Keratinocyte (primary cell): ENCODE measurements around the gene SPRING1. TPM values are rescaled to one million over a fixed set of nuclear protein-coding genes. Genes with fewer than 3 reads are reported as not detected.

Source experiments
- DNase-seq: peaks from one replicate; pipeline ENCODE4 v3.0.0-alpha.2; 2011; ENCODE audit warnings: low read depth, missing footprints, low spot score
- FAIRE-seq: peaks from 2 replicates; lab custom pipeline; 2011; peaks lifted over from hg19 to GRCh38; lab: Jason Lieb, UNC
- H2AFZ ChIP-seq: 2 replicates; pipeline ENCODE4 v1.6.0; 2012; ENCODE audit warnings: low read length, control low read depth, inconsistent platforms; ENCODE audit not compliant: control insufficient read depth
- H3K27ac ChIP-seq: 2 replicates; pipeline ENCODE4 v1.5.1; 2011; ENCODE audit warnings: low read length; ENCODE audit not compliant: control insufficient read depth, insufficient read depth
- H3K27me3 ChIP-seq: 3 replicates; pipeline ENCODE4 v1.6.0; 2011; ENCODE audit warnings: low read length; ENCODE audit not compliant: control insufficient read depth, insufficient read depth; ENCODE audit errors: extremely low read depth
- H3K36me3 ChIP-seq, 2 experiments: 2 replicates in 1 of 2; 3 replicates in 1 of 2; pipeline ENCODE4 v1.5.1; 2011; ENCODE audit warnings: low read length in 2 of 2, mild to moderate bottlenecking in 1 of 2; ENCODE audit not compliant: control insufficient read depth in 2 of 2, insufficient read depth in 2 of 2; ENCODE audit errors: extremely low read depth in 1 of 2
- H3K4me1 ChIP-seq: 3 replicates; pipeline ENCODE4 v1.5.1; 2011; ENCODE audit warnings: low read length; ENCODE audit not compliant: control insufficient read depth, insufficient read depth; ENCODE audit errors: extremely low read depth
- H3K4me2 ChIP-seq: 3 replicates; pipeline ENCODE4 v1.6.0; 2011; ENCODE audit warnings: low read depth, low read length; ENCODE audit not compliant: control insufficient read depth, insufficient read depth; ENCODE audit errors: extremely low read depth
- H3K4me3 ChIP-seq, 3 experiments: fragments of 200-600 bp in 1 of 3; sonication (generic) in 1 of 3; 2 replicates in 2 of 3; 3 replicates in 1 of 3; pipeline ENCODE4 v1.5.1; 2011 to 2016; ENCODE audit warnings: low read length in 3 of 3, mild to moderate bottlenecking in 3 of 3, control low read depth in 2 of 3, inconsistent platforms in 1 of 3, low read depth in 1 of 3, mixed read lengths in 1 of 3, mixed run types in 1 of 3, moderate library complexity in 1 of 3; ENCODE audit not compliant: control insufficient read depth in 2 of 3, insufficient read depth in 2 of 3; ENCODE audit errors: extremely low read depth in 1 of 3
- H3K79me2 ChIP-seq: 2 replicates; pipeline ENCODE4 v1.6.0; 2012; ENCODE audit warnings: low read length; ENCODE audit not compliant: control insufficient read depth, insufficient read depth
- H3K9ac ChIP-seq: 3 replicates; pipeline ENCODE4 v1.6.0; 2011; ENCODE audit warnings: low read length; ENCODE audit not compliant: control insufficient read depth, insufficient read depth; ENCODE audit errors: extremely low read depth
- H3K9me1 ChIP-seq: 3 replicates; pipeline ENCODE4 v1.6.0; 2011; ENCODE audit warnings: low read length; ENCODE audit not compliant: control insufficient read depth, insufficient read depth; ENCODE audit errors: extremely low read depth
- H3K9me3 ChIP-seq: 2 replicates; pipeline ENCODE4 v1.5.1; 2012; ENCODE audit warnings: low read depth, low read length; ENCODE audit not compliant: control insufficient read depth
- H4K20me1 ChIP-seq: 3 replicates; pipeline ENCODE4 v1.6.0; 2011; ENCODE audit warnings: low read length; ENCODE audit not compliant: control insufficient read depth, insufficient read depth; ENCODE audit errors: extremely low read depth
- EZH2 ChIP-seq: IDR thresholded peaks from one replicate; pipeline ENCODE4 v1.6.1; 2012; ENCODE audit warnings: inconsistent platforms, mild to moderate bottlenecking, low read length, moderate library complexity
- dilution Hi-C: fragments of 300-500 bp; cut with MboI; formaldehyde crosslinking; loops from one replicate; pipeline ENCODE4 v1.7.0; 2020; ENCODE audit warnings: low sequenced_read_pairs; ENCODE audit not compliant: extremely low pct_ligation_motif_present
- polyA plus RNA-seq, 5 experiments: library from polyadenylated mRNA; depleted of rRNA in 3 of 5; stranded (reverse) in 3 of 5; stranded (forward) in 1 of 5; unstranded in 1 of 5; fragments of >200 nt; gene quantifications; 1 replicate in 1 of 5; 2 replicates in 3 of 5; 3 replicates in 1 of 5; pipeline versions ENCODE4 v1.2.1 to v1.2.3, GENCODE V29; 2011 to 2012; ENCODE audit warnings: missing spikeins in 2 of 5, low read depth in 1 of 5, low replicate concordance in 1 of 5
- TF ChIP-seq, protein P1 (sequence below), 3 experiments: IDR thresholded peaks in 1 of 3; conservative IDR thresholded peaks in 1 of 3; optimal IDR thresholded peaks in 1 of 3; 2 replicates in 2 of 3; 3 replicates in 1 of 3; pipeline versions ENCODE3 to v1.5.1; 2011; ENCODE audit warnings: low read length in 3 of 3, mild to moderate bottlenecking in 3 of 3, moderate library complexity in 2 of 3, control low read depth in 1 of 3, inconsistent platforms in 1 of 3; ENCODE audit not compliant: insufficient read depth in 2 of 3; ENCODE audit errors: extremely low read depth in 1 of 3

SPRING1 gene
- polyA plus RNA-seq, 1 donor (not counting 4 experiments of a cell fraction or from before 2014, with no cell fraction given) = 17.1 TPM

DNA sequence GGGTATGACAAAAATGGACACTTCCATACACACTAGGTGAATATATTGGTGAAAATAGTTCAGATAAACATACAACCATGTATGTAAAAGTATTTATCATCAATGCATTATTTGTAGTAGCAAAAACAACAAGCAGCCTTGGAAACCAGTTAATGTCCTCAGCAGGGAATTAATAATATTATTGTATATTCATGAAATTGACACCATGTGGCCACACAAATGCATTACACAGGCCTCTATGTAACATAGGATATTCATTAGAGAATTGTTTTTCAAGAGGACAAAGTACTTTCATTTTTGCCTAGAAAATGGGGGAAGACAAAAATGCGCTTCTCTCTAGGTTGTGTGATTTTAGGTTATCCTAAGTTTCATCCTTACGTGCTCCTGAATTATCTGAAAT lies 24.3 kb downstream of the SPRING1 start:
- FAIRE-seq (no peak), DNase-seq (no peak)
- no peaks in the 10 kb centered on the region for H3K79me2 ChIP-seq
- TF ChIP-seq, protein P1, sequence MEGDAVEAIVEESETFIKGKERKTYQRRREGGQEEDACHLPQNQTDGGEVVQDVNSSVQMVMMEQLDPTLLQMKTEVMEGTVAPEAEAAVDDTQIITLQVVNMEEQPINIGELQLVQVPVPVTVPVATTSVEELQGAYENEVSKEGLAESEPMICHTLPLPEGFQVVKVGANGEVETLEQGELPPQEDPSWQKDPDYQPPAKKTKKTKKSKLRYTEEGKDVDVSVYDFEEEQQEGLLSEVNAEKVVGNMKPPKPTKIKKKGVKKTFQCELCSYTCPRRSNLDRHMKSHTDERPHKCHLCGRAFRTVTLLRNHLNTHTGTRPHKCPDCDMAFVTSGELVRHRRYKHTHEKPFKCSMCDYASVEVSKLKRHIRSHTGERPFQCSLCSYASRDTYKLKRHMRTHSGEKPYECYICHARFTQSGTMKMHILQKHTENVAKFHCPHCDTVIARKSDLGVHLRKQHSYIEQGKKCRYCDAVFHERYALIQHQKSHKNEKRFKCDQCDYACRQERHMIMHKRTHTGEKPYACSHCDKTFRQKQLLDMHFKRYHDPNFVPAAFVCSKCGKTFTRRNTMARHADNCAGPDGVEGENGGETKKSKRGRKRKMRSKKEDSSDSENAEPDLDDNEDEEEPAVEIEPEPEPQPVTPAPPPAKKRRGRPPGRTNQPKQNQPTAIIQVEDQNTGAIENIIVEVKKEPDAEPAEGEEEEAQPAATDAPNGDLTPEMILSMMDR (optimal IDR thresholded peaks at IDR 0.05 in 1 of 3, IDR thresholded peaks at IDR 0.05 in 1 of 3, conservative IDR thresholded peaks at IDR 0.05 in 1 of 3; ENCODE audit: extremely low read depth in 1 of 3, insufficient read depth in 2 of 3, low read length in 3 of 3) = peak in 1 of 3 experiments; percentile 16
- no peak for TF ChIP-seq EZH2
- H3K4me3 ChIP-seq = no peak overlapping the region
- H3K4me1 ChIP-seq = peaks cover 18% of the 10 kb centered on the region
- H3K36me3 ChIP-seq = peaks cover 3 to 11% of the 10 kb centered on the region in 2 experiments
- no peak overlapping the region for H3K27ac ChIP-seq
- H2AFZ ChIP-seq = no peak overlapping the region
- peaks cover 13% of the 10 kb centered on the region for H3K27me3 ChIP-seq
- H3K4me2 ChIP-seq = no peak overlapping the region
- no peaks in the 10 kb centered on the region for H3K9me3 ChIP-seq
- no peaks in the 10 kb centered on the region for H4K20me1 ChIP-seq
- H3K9ac ChIP-seq = no peak overlapping the region
- dilution Hi-C loops = no loop called here
- no peaks in the 10 kb centered on the region for H3K9me1 ChIP-seq

DNA sequence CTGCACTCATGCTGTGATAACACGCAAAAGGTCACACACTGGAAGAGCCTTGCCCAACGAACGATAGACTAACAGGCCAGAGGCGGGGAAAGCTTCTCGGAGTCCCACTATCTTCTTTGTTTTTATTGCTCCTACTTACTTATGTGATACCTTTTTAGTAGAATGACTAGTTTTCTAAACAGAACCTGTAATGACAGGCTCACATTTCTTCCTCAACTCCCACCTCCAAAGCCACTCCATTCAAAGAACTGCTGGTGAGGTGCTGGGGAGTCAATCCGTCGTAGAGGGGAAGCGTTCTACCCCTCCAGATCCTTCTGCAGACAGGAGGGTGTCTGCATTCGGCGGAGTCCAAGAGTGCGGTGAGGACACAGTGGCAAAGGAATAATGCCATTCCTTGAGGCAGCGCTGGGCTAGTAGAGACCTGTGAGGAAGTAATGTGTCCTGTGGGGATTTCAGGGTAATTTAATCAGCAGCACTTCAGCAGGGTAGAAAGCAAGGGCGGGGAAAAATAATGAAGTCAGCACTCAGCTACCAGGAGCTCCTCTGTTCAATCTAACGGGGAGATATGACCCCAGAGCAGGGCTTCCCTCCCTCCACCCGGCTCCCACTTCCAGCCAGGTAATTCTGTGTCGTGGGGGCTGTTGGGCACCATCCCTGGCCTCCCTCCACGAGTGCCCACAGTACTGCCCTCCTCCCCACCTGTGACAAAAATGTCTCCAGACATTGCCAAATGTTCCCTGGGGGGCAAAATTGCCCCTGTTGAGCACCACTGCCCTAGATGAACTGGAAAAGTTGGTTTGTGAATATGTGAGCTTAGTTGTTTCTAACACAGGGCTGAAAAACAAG lies 25.2 kb downstream of the SPRING1 start:
- dilution Hi-C loops = no loop called here
- H3K36me3 ChIP-seq = peaks cover 3 to 6% of the 10 kb centered on the region in 2 experiments
- DNase-seq = peak; percentile 21
- no peak overlapping the region for H3K27ac ChIP-seq
- FAIRE-seq = peak; percentile 91
- H3K9me3 ChIP-seq = no peaks in the 10 kb centered on the region
- peaks cover 18% of the 10 kb centered on the region for H3K4me1 ChIP-seq
- no peak for TF ChIP-seq EZH2
- TF ChIP-seq, protein P1 (optimal IDR thresholded peaks at IDR 0.05 in 1 of 3, IDR thresholded peaks at IDR 0.05 in 1 of 3, conservative IDR thresholded peaks at IDR 0.05 in 1 of 3; ENCODE audit: extremely low read depth in 1 of 3, insufficient read depth in 2 of 3, low read length in 3 of 3) = no peak
- peak overlapping the region; percentile 24 for H2AFZ ChIP-seq
- no peaks in the 10 kb centered on the region for H3K9me1 ChIP-seq
- no peak overlapping the region for H3K4me3 ChIP-seq
- no peaks in the 10 kb centered on the region for H4K20me1 ChIP-seq
- H3K79me2 ChIP-seq = no peaks in the 10 kb centered on the region
- H3K4me2 ChIP-seq = peak overlapping the region; percentile 49
- H3K27me3 ChIP-seq = peaks cover 15% of the 10 kb centered on the region
- H3K9ac ChIP-seq = peak overlapping the region; percentile 31
